GM12878 (cell line): ENCODE data around the gene COL13A1.

Source experiments
- CTCF ChIP-seq, 3 experiments: IDR thresholded peaks in 2 of 3; conservative IDR thresholded peaks in 1 of 3; 2 replicates each; pipeline ENCODE4 v1.5.1; 2011; ENCODE audit warnings: low read depth in 3 of 3, low read length in 3 of 3, mild to moderate bottlenecking in 3 of 3, control low read depth in 2 of 3, moderate library complexity in 2 of 3, inconsistent platforms in 1 of 3, mixed read lengths in 1 of 3; ENCODE audit not compliant: control insufficient read depth in 2 of 3, insufficient read depth in 1 of 3; ENCODE audit errors: extremely low read depth in 1 of 3
- HDAC6 ChIP-seq: fragments of 200-600 bp; sonication (generic); IDR thresholded peaks from one replicate; pipeline ENCODE4 v1.8.0; 2017; ENCODE audit warnings: antibody characterized with exemption; ENCODE audit not compliant: unreplicated experiment
- JUNB ChIP-seq: IDR thresholded peaks from 2 replicates; pipeline ENCODE4 v1.6.1; 2016; ENCODE audit warnings: antibody characterized with exemption, mild to moderate bottlenecking
- SPI1 ChIP-seq: IDR thresholded peaks from 2 replicates; pipeline ENCODE4 v1.6.1; 2011; ENCODE audit warnings: low read depth, mild to moderate bottlenecking, low read length, moderate library complexity, borderline replicate concordance; ENCODE audit not compliant: insufficient read depth

GRCh38 chr10:69898524-69898923 is 96.8 kb downstream of the COL13A1 start:
- no peak for TF ChIP-seq HDAC6
- TF ChIP-seq SPI1 = no peak
- TF ChIP-seq JUNB = no peak
- TF ChIP-seq CTCF (IDR thresholded peaks at IDR 0.05 in 2 of 3, conservative IDR thresholded peaks at IDR 0.05 in 1 of 3; ENCODE audit: control insufficient read depth in 2 of 3, extremely low read depth in 1 of 3, insufficient read depth in 1 of 3, low read depth in 3 of 3, low read length in 3 of 3) = no peak
